Activated CD4-positive, alpha-beta T cell treated with anti-CD3 and anti-CD28 coated beads for 48 hours (primary cell): ENCODE data around the gene JMJD1C.

Experiments used
- DNase-seq: peaks from one replicate; pipeline ENCODE4 v3.0.0-alpha.2; 2020

Gene JMJD1C

GRCh38 chr10:63281967-63282366 lies 183.8 kb downstream of the JMJD1C start:
- DNase-seq, result no peak

- no peak for DNase-seq
These were observed 185.4 kb downstream of the JMJD1C start for GRCh38 chr10:63280386-63280785.

DNA sequence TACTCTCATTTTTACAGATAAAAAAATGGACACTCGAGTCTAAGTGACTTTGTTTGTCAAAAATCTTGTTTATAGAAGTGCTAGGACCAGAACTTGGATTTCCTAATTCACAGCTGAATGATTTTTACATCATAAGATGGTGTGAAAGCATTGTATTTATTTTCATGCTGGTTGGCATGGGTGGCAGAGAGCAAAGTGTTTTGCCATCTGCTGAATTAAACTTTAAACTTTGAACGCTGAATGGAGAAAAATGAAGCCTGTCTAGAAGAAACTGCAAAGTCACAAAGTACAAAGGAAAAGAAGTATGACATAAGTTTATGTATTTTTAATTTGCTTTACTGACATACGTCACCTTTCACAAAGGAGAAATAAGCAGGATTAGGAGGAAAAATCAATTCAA lies 190.7 kb downstream of the JMJD1C start:
- no peak for DNase-seq

DNA sequence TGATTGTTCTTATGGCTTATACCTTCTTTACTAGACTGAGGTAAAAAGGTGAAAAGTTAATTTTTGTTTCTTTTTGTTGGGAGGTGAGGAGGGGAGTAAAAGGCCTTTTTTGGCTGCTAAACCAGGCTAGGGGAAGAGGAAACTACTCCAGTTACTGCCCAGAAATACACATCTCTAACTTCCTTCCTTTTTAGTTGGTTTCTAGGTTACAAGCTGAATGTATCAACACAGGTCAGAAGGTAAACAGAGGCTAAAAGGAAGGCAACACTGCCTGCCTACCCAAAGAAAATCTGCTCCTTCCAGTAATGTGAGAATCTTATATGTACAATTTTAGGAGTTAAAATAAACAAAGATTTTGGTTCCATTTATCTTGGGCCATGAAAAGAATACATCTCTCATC lies 192.2 kb downstream of the JMJD1C start:
- no peak for DNase-seq

DNA sequence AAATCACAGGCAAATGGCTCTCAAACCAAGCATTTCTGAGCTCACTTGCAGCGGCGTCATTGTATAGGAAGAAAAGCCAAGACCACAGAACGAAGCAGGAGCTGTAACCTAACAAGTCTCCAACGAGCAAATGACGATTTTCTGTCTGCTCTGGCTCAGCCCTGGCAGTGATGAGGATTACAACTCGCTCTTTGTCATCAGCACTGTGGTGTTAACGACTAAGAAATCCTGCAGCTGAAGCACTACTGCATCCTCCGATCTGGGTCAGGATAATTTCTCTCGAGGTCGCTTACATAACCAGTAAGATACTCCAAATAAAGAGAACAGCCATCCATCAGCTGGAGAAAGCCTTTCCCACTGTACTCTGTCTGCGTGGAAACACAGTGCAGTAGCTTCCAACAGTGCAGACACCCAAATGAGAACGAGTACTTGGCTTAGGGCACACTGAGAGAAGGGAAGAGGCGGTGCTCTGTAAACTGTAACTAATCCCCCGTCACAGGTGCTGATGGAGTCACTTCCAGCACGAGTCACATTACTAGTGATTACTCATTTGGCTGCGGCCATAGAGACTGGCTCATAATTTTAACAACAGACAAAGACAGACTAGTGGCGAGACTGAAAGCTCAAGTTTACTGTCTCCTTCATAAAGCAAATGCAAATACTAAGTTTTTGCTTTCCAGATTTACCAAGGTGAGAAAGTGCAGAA lies 196.8 kb downstream of the JMJD1C start:
- DNase-seq, result peak; percentile 81

- no peak for DNase-seq
These were observed 197.5 kb downstream of the JMJD1C start for GRCh38 chr10:63268149-63268797.

GRCh38 chr10:63267414-63268148 lies 198.2 kb downstream of the JMJD1C start:
- no peak for DNase-seq

DNA sequence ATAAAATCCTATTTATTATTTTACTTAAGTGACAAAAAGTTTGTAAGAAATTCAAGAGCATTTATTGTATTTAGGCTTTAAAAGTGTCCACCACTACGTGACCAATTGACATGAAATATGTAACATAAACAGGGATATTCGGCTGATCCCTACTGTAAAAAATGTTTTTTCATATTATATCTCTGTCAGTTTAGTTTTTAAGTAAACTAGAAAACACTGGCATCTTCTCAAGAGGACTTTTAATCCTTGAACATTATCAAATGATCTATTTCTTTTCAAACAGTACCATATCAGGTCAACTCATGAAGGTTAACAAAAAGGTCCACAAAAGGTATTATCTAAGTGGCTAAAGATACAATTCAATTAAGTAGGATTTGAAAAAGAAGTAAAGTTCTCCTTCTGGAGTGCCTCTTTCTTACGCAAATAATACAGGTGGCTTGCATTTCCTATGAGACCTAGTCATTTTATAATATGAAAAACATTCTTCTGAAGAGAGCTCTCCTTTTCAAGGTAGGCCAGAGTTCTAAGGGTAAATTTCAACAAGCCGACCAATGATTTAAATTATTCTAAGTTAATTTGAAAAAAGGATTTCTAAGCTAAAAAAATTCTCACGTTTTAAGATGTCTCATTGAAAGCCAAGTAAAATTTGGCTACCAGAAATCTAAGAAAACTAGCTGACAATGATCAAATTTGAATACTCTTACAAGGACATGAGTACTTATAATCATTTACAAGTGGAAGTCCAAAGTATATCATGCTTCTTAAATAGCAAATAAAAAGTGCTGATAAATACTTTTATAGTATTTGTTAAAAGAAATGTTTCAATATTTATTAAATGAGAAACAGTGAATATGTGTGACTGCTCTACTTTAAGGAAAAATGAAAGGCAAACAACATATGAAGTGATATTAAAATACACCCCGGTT lies 199.1 kb downstream of the JMJD1C start:
- no peak for DNase-seq

GRCh38 chr10:63265683-63266235 lies 200.0 kb downstream of the JMJD1C start:
- DNase-seq, result no peak

GRCh38 chr10:63265222-63265617 lies 200.6 kb downstream of the JMJD1C start:
- DNase-seq, result peak; percentile 44

- DNase-seq, result no peak
These were observed 201.1 kb downstream of the JMJD1C start for GRCh38 chr10:63264617-63265221.

GRCh38 chr10:63262430-63263073 lies 203.2 kb downstream of the JMJD1C start:
- no peak for DNase-seq

GRCh38 chr10:63261496-63261895 lies 204.3 kb downstream of the JMJD1C start:
- no peak for DNase-seq

GRCh38 chr10:63260860-63261251 lies 204.9 kb downstream of the JMJD1C start:
- no peak for DNase-seq

DNA sequence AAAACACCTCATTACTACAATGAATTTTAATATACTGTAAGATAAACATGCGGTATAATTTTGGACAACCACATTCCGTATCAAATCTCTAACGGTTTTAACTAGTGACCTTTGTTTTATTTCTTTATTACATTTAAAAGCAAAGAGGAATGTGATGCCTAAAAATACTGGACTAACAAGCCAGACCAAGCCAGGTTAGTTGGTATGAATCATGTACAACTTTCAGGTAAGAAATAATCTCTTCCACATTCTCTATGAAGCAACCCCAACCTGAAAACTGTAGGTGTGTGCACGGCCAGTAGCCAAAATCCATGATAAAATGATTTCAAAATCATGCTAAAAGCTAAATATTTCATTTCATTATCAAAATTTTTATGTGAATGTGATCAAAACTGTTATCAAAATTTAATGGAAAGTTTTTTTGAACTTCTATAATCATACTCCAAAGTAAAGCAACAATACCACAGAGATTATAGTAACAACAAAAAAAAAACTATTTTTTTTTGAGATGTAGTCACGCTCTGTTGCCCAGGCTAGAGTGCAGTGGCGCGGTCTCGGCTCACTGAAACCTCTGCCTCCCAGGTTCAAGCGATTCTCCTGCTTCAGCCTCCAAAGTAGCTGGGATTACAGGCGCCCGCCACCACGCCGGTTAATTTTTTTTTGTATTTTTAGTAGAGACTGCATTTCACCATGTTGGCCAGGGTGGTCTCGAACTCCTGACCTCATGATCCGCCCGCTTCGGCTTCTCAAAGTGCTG lies 205.5 kb downstream of the JMJD1C start:
- no peak for DNase-seq

DNA sequence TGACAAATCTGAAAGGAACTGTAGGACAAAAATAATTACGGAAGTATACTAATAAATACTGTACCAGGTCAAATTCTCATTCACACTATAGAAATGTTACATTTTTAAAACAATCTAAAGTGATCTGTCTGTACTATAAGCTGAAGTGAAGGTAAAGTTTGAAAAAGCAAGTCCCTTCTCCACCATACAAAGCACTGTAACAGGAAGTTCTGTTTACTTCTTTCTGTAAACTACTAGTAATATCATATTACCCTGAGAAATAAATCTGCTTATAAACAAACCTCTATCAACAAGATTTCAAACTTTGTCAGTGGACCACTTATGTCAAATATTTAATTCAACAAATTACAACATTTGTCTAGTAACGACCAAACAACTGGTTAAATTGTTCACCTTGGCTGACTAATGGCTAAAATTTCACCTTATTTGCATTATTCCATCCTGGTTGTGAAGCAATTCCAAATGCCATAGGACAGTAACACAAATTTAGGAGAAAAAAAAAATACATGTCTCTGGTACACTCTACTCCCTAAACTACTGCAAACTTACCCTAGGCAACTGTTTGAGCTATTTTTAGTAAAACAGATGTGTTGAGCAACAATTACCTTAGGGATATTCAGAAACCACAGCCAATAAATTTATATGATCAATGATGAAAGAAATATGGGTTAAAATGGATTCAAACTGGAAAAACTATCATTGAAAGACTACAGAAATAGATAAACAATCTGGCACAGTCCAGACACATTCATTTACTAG lies 206.7 kb downstream of the JMJD1C start:
- no peak for DNase-seq

DNA sequence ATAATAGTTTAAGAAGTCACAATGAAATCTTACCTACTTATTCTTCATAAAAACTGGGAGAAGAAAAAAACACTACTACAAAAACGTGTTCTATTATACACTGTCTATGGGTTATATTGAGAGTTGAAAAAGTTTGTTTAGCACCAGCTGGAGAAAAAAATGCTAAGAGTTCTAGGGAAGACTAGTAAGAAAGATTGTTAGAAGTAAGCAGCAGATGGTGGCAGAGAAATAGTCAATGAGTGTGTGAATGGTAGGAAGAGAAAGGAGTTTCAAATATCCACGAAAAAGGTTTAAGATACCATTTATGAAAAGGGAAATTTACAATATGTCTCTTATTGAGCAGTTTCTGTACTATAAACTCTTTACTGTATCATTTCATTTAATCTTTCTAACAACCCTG lies 208.0 kb downstream of the JMJD1C start:
- no peak for DNase-seq

DNA sequence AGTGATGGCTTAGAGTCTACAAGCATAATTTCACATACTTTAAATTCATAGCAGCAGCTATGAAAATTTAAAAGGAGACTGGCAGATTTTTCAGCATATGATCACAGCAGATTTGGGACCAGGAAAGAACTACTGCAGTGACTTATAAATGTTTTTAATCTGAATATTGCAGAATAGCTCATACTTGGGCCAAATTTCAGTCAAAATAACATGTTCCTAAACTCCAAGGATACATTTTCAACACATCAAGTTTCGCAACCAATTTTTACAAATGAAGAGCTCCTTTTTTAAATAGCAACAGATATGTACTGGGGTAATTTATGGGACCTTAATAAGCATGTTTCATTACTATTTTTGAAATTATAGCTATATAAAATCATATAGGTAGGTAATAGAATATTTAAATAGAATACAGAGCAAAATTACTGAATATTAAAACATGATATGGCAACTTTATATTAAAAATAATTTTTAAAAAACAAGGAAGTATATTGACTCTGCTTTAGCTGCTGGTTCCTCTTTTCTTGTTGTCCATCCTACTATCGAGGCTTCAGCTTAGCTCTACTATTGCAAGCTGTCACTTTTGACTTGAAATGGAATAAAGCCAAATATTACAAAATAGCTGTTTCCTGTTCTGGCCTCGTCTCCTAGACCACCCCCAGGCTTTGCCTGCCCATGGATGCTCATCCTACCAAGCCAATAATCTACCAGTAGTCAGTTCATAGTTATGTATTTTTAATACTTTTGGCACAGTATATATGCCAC lies 209.6 kb downstream of the JMJD1C start:
- no peak for DNase-seq

- no peak for DNase-seq
These were observed 210.5 kb downstream of the JMJD1C start for GRCh38 chr10:63255316-63255715.
